Astrocyte of the spinal cord (primary cell): Measurements from ENCODE around the gene MSI2.
"Not testable (repeated sequence)": the region's sequence is repeated elsewhere in the genome, so short reads cannot be mapped to it uniquely, and the experiment has no call there.

Experiments used
- DNase-seq: peaks from one replicate; pipeline ENCODE4 v3.0.0; 2011; ENCODE audit warnings: low read depth, low spot score
- H3K4me3 ChIP-seq: 2 replicates; pipeline ENCODE4 v1.5.1; 2011; ENCODE audit warnings: low read depth, mild to moderate bottlenecking, low read length, moderate library complexity
- in situ Hi-C: cut with HindIII; loops from 2 replicates; pipeline ENCODE4 v1.10.0; 2017; ENCODE audit warnings: low sequenced_read_pairs
- TF ChIP-seq, protein P1 (sequence below): IDR thresholded peaks from 2 replicates; pipeline ENCODE4 v1.5.1; 2012; ENCODE audit warnings: low read depth, mild to moderate bottlenecking, low read length, inconsistent platforms

Gene MSI2

DNA sequence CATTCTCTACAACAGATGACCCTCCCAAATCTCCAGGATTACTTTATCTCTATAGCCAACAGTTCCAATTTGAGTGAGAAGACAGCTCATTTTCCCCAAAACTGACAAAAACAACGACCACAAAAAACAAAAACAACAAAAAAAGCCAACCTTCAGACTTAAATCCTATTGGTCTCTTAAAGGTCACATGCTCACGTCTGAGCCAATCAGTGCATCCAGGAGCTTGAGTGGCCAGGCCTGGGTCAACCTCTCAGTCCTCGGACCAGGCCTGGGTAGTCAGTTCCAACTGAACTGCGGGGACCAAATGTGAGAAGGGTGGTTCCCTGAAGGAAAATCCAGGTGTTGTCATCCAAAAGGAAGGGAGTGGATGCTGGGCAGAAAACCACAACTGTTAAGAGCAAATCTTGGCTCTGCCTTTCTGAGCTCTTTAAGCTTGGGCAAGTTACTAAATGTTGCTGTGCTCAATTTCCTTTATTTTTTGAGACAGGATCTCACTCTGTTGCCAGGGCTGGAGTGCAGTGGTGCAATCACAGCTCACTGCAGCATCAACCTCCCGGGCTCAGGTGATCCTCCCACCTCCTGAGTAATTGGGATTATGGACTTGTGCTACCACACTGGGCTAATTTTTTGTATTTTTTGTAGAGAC, 43.0 kb upstream of the MSI2 start:
- in situ Hi-C loops: no loop called here
- TF ChIP-seq, protein P1, sequence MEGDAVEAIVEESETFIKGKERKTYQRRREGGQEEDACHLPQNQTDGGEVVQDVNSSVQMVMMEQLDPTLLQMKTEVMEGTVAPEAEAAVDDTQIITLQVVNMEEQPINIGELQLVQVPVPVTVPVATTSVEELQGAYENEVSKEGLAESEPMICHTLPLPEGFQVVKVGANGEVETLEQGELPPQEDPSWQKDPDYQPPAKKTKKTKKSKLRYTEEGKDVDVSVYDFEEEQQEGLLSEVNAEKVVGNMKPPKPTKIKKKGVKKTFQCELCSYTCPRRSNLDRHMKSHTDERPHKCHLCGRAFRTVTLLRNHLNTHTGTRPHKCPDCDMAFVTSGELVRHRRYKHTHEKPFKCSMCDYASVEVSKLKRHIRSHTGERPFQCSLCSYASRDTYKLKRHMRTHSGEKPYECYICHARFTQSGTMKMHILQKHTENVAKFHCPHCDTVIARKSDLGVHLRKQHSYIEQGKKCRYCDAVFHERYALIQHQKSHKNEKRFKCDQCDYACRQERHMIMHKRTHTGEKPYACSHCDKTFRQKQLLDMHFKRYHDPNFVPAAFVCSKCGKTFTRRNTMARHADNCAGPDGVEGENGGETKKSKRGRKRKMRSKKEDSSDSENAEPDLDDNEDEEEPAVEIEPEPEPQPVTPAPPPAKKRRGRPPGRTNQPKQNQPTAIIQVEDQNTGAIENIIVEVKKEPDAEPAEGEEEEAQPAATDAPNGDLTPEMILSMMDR: no peak

DNA sequence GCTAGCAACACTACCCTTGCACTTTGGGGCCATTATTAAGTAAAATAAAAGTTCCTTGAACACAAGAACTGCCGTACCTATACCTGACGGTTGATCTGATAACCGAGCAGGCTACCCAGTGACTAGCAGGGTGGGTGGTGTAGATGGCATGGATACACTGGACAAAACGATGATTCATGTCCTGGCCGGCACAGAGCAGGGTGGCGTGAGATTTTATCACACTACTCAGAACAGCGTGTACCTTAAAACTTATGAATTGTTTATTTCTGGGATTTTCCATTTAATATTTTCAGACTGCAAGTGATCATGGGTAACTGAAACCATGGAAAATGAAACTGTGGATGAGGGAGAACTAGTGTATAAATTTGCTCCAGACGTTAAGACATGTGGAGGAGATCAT, 41.0 kb upstream of the MSI2 start:
- in situ Hi-C loops: no loop called here
- TF ChIP-seq, protein P1: no peak
- H3K4me3 ChIP-seq: no peak overlapping the region
- DNase-seq: no peak

More for the DNA sequence above, 43.0 kb upstream of the MSI2 start:
- DNase-seq: no peak
- H3K4me3 ChIP-seq: no peak overlapping the region

DNA sequence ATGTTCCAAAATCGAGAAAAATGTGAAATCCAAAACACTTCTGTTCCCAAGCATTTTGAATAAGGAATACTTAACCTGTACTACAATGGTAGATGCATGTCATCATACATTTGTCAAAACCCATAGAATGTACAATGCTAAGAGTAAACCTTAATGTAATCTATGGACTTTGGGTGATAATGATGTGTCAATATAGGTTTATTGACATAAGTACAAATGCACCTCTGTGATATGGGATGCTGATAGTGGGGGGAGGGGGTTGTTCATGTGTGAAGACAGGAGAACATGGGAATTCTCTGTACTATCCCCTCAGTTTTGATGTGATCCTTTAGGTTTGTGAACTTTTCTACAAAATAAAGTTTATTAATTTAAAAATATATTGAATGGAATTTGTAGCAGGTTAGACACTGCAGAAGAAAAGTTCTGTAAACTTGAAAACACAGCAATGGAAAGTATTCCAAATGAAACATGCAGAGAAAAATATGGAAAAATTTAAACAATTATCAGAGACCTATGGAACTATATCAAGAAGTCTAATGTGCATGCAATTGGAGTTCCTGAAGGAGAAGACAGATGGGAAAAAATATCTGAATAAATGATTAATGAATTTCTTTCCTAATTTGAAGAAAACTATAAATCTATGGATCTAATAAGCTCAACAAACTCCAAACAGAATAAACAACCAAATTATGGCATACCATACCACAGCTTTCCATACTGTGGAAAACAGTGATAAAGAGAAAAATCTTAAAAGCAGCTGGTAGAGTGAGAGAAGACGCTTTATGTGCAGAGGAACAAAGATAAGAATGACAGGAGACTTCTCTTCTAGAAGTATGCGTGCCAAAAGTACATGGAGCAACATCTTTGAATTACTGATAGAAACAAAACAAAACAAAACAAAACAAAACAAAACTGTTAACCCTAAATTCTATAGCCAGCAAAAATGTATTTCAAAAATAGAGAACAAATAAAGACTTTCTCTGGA, 34.7 kb upstream of the MSI2 start:
- in situ Hi-C loops: no loop called here
- no peak for DNase-seq
- H3K4me3 ChIP-seq: no peak overlapping the region
- TF ChIP-seq, protein P1: no peak

DNA sequence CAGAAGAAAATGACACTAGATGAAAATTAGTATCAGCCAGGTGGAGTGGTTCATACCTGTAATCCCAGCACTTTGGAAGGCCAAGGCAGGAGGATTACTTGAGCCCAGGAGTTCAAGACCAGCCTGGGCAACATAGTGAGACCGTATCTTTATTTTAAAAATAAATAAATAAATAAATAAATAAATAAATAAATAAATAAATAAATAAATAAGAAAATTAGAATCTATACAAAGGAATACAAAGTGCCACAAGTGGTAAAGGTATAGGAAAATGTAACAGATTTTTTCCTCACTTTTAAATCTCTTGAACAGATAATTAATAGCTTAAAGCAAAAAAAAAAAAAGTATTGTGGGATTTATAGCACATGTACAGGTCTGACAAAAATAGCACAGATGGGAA, 33.9 kb upstream of the MSI2 start:
- H3K4me3 ChIP-seq, DNase-seq, in situ Hi-C loops: not testable (repeated sequence)

DNA sequence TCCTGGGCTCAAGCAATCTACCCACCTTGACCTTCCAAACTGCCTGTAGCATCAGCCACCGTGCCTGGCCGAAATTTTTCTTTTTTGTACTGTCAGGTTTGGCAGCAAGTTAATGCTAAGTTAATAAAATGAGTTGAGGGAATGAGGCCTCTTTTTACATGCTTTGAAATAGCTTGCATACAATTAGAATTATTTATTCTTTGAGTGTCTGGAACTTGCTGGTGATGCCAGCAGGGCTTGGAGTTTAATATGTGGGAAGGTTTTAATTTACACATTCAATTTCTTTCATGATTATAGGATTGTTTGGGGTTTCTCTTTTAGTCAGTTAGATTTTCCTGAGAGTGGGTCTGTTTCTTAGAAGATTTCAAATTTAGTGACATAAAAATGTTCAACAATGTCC, 31.2 kb upstream of the MSI2 start:
- TF ChIP-seq, protein P1: no peak
- in situ Hi-C loops: no loop called here
- DNase-seq: no peak
- no peak overlapping the region for H3K4me3 ChIP-seq

DNA sequence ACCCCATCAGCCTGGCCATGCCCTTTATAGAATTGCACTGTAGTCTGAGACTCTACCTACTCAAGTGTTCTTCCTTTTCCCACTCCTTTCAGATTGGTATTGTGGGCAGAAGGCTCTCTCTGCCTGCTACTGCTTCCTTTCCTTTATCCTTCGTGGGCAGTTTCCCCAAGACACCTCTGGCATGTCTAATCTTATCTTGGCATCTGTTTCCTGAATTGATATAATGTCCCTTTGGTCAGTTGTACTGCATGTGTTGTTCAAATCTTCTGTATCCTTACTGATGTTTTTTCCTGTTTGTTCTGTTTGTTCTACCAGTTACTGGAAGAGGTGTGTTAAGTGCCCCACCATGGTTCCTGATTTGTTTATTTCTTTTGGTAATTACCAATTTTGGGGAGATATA, 29.5 kb upstream of the MSI2 start:
- in situ Hi-C loops: no loop called here
- no peak for DNase-seq
- TF ChIP-seq, protein P1: no peak
- H3K4me3 ChIP-seq: no peak overlapping the region

DNA sequence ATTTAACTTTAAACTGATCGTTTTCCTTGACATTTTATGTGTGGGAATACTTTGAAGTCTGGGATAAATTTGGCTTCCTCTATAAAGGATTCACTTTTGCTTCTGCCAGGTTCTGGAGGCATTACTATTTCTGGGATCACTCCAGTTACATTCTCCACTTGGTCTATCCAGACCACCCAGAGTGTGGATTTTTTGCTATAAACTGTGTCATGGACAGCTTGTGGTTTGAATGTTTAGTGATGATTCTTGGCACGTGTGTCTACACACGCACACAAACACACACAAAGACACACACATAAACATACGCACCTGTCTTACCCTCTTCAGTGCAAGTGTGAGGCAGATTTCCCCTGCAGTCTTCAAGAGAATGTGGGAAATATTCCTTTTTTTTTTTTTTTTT, 27.4 kb upstream of the MSI2 start:
- no peak for DNase-seq
- TF ChIP-seq, protein P1: no peak
- H3K4me3 ChIP-seq: no peak overlapping the region
- in situ Hi-C loops: no loop called here
